GM19397 (cell line): Measurements from ENCODE around the gene VPREB1.
"Not testable (repeated sequence)": the region's sequence is repeated elsewhere in the genome, so short reads cannot be mapped to it uniquely, and the experiment has no call there.

Source experiments
- ATAC-seq: cut with Tn5 transposase; IDR thresholded peaks from one replicate; pipeline ENCODE4 v1.9.1; 2021; ENCODE audit warnings: mild to moderate bottlenecking, moderate library complexity; ENCODE audit not compliant: unreplicated experiment

The VPREB1 gene

DNA sequence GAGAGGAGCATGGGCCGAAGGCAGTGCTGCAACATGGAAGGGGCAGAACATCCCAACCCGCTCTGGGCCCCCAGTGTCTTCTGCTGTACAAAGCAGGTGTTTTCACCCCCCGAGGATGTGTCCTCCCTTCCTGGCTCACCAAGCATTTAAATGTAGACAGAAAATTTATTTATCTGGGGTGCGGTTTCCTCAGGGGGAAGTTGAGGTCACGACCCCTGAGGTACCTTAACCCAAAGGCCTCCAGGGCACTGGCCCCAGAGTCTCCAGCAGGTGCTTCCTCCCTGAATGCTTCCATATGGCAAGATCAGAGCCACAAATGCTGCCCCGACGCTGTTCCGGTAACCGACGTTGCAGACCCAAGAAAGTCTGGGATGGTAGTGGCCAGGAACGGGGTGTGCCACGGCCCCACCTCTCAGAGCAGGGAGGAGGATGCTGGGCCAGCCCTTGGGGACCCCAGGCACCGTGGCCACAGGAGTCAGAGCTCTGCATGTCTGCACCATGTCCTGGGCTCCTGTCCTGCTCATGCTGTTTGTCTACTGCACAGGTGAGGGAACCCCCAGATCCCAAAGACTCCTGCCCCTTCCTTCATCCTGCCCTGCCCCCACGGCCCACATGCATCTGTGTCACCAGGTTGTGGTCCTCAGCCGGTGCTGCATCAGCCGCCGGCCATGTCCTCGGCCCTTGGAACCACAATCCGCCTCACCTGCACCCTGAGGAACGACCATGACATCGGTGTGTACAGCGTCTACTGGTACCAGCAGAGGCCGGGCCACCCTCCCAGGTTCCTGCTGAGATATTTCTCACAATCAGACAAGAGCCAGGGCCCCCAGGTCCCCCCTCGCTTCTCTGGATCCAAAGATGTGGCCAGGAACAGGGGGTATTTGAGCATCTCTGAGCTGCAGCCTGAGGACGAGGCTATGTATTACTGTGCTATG lies at the start of gene VPREB1:
Gene VPREB1 (plus strand): TSS at position 471 of the 935 bp plus-strand sequence. CDS start 28 bp downstream, at position 499.
- ATAC-seq: no peak

DNA sequence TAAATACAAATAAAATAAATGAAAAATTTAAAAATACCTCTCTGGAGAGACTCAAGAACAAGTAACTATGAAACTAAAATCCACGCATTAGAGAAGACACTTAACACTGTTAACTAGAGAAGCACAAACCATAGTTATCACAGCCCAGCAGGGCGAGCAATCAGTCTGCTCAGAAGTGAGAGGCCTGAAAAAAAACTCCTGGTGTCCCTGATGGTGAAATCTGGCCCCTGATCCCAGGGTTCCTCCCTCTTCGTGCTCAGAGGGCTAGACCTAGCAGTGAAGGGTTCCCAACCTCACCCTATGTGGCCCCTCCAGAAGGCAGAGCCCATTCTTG lies 49.7 kb upstream of the VPREB1 start:
- no peak for ATAC-seq

DNA sequence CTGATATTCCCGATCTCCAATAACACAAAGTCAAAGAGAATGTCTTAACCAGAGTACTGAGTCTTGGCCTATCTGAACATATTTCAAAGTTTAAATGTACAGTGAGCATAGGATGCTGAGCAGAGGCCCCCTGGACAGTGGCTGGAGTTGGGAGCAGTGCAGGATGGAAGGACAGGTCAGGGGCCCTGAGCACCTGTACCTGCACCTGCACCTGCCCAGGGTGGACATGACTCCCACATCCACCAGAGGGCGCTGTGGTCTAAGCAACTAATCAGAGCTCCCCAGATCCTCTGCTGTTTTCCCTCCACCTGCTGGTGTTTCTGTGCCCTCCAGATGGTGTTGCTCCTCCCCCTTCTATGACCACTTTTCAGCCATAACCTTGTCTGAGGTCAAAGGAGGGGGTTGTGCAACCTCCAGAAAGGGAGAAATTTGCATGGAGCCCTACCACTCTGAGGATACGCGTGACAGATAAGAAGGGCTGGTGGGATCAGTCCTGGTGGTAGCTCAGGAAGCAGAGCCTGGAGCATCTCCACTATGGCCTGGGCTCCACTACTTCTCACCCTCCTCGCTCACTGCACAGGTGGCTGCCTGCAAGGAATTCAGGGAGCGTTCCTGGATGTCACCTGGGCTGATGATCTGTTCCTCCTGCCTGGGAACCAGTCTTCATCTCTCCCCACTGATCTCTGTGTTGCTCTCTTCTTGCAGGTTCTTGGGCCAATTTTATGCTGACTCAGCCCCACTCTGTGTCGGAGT lies 49.1 kb upstream of the VPREB1 start:
- peak; percentile 83 for ATAC-seq

GRCh38 chr22:22196018-22196533 lies 48.5 kb upstream of the VPREB1 start:
- peak; percentile 42 for ATAC-seq

DNA sequence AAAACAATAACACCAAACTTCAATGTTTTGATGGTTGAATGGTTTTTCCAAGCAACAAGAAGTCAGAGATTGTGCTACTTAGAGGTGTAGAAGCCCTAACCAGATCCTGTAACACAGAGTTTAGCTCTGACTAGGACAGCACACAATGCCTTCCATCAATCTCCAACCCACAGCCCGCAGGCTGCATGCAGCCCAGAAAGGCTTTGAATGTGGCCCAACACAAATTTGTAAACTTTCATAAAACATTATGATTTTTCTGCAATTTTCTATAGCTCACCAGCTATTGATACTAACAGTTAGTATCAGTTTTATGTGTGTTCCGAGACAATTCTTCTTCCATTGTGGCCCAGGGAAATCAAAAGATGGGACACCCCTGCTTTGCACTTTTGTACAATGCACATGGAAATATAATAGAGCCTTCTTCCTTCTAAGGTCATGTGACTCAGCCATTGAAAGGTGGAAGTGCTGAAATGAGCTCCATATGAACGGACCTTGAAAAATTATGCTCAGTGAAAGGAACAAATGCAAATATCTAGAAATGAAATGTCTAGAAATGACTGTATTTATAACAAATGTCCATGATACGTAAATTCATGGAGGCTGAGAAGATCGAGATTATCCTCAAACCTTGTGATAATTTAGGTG lies 47.6 kb upstream of the VPREB1 start:
- ATAC-seq: no peak

GRCh38 chr22:22197993-22198402 lies 46.6 kb upstream of the VPREB1 start:
- no peak for ATAC-seq

DNA sequence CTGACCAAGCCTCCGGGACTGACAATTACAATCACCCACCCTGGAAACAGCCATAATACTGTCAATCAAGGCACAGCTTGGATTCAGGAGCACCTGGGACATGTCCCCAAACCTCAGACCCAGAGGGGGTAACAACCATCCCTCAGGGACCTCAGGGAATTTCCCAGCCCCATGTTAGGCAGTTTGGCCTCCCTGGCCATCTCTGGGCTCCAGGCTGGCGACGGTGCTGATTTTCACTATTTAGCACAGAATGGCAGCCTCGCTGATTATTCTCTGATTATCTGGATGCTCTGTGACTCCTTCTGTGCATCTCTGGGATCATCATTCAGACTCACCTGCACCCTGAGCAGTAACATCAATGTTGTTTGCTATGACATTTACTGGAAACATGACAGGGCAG lies 45.8 kb upstream of the VPREB1 start:
- ATAC-seq: no peak

- no peak for ATAC-seq
Observed at GRCh38 chr22:22199634-22200033, 45.0 kb upstream of the VPREB1 start.

GRCh38 chr22:22200569-22201184 lies 43.9 kb upstream of the VPREB1 start:
- ATAC-seq: no peak

GRCh38 chr22:22201185-22201929 lies 43.2 kb upstream of the VPREB1 start:
- ATAC-seq: no peak

GRCh38 chr22:22201930-22202343 lies 42.6 kb upstream of the VPREB1 start:
- ATAC-seq: no peak

GRCh38 chr22:22203048-22203971 lies 41.3 kb upstream of the VPREB1 start:
- no peak for ATAC-seq

DNA sequence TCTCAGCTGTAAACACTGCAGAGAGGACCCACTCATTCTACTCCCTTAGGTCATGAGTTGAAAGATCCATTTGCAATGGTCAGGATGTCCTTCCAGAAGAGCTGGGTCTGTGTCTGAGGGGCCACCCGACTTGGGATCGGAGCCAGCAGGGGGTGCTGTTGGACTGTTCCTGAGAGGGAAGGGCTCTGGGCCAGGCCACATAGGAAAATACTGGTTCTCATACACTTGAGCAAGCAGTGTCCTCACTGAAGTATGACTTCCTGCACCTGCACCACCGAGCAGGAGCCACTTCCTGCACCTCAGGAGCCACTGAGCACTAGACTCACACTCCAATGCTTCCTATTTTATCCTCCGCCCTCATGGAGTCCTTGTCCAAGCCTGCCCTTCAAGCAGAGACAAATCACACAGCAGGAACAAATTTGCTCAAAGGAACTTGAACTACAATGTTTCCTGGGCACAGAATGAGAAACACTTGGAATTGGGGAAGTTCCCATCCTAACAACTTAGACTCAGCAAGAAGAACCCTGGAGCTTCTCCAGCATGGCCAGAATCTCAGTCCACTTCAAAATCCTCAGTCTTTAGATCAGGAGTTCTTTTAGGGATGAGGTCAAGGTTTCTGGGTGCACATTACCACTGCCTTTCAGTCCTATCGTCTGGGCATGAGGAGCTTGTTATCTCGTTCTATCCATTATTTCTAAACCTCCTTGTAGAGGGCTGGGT lies 36.6 kb upstream of the VPREB1 start:
- ATAC-seq: peak; percentile 80

DNA sequence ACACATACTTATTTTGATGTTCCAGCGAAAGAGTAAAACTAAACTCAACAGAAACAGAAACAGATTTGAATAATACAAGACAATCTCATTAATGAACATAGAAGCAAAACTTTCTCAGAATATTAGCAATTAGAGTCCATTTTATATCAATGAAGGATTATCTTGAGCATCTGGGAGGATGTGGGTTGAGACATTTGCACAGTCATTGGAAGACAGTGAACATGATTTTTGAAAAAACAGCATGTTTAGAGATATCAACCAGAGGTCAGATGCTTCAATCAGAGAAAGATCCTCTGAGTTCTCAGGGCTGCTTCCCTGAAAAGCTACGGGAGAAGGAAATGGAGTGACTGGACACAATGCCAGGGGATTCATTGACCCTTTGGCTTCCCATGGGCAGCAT lies 35.9 kb upstream of the VPREB1 start:
- ATAC-seq: no peak

- not testable (repeated sequence) for ATAC-seq
Observed at GRCh38 chr22:22209080-22209640, 35.4 kb upstream of the VPREB1 start.

GRCh38 chr22:22210375-22210774 lies 34.2 kb upstream of the VPREB1 start:
- no peak for ATAC-seq

GRCh38 chr22:22210889-22211833 lies 33.4 kb upstream of the VPREB1 start:
- no peak for ATAC-seq
